Common myeloid progenitor, CD34-positive (primary cell): ENCODE results near the gene SCARF2.
"Not testable (repeated sequence)": the region's sequence is repeated elsewhere in the genome, so short reads cannot be mapped to it uniquely, and the experiment has no call there.

Source experiments
- CTCF ChIA-PET: fragments of 350-600 bp; sonication (Branson Sonifier 250); formaldehyde crosslinking; loops from one replicate; lab custom pipeline; 2021; ENCODE audit warnings: antibody characterized with exemption; lab: Charles Lee
- POLR2A ChIA-PET: fragments of 350-600 bp; sonication (Branson Sonifier 250); formaldehyde crosslinking; loops from one replicate; lab custom pipeline; 2021; ENCODE audit warnings: antibody characterized with exemption; lab: Charles Lee
- DNase-seq, 3 donors: peaks; one replicate each; pipeline versions ENCODE4 v3.0.0 to v3.0.0-alpha.2; 2013
- H3K27ac ChIP-seq, 2 experiments: 1 replicate in 1 of 2; 2 replicates in 1 of 2; pipeline ENCODE4 v1.7.0; 2013; ENCODE audit warnings: inconsistent platforms in 2 of 2, low read length in 2 of 2, mild to moderate bottlenecking in 2 of 2, low read depth in 1 of 2, moderate library complexity in 1 of 2; ENCODE audit not compliant: severe bottlenecking in 2 of 2, insufficient read depth in 1 of 2, poor library complexity in 1 of 2
- H3K27me3 ChIP-seq, 5 experiments: replicated peaks in 2 of 5; 1 replicate in 3 of 5; 2 replicates in 2 of 5; pipeline versions ENCODE4 v1.6.1 to v1.7.0; 2013; ENCODE audit warnings: low read length in 4 of 5, mild to moderate bottlenecking in 2 of 5, moderate library complexity in 2 of 5, inconsistent platforms in 1 of 5; ENCODE audit not compliant: insufficient read depth in 5 of 5, control insufficient read depth in 4 of 5
- H3K36me3 ChIP-seq, 4 experiments: 1 replicate in 2 of 4; 2 replicates in 2 of 4; pipeline versions ENCODE4 v1.6.1 to v1.7.0; 2013; ENCODE audit warnings: low read length in 3 of 4, control low read depth in 1 of 4, mild to moderate bottlenecking in 1 of 4; ENCODE audit not compliant: control insufficient read depth in 4 of 4, insufficient read depth in 4 of 4
- H3K4me1 ChIP-seq, 4 experiments: 1 replicate in 3 of 4; 2 replicates in 1 of 4; pipeline versions ENCODE4 v1.6.1 to v1.7.1; 2013; ENCODE audit warnings: low read length in 3 of 4, mild to moderate bottlenecking in 3 of 4, control low read depth in 1 of 4, inconsistent platforms in 1 of 4, moderate library complexity in 1 of 4; ENCODE audit not compliant: control insufficient read depth in 4 of 4, insufficient read depth in 4 of 4; ENCODE audit errors: control extremely low read depth in 1 of 4
- H3K4me3 ChIP-seq, 7 experiments: 1 replicate in 4 of 7; 2 replicates in 3 of 7; pipeline versions ENCODE4 v1.5.1 to v1.7.0; 2013; ENCODE audit warnings: mild to moderate bottlenecking in 7 of 7, low read length in 6 of 7, moderate library complexity in 6 of 7, inconsistent platforms in 2 of 7, low read depth in 2 of 7, control low read depth in 1 of 7; ENCODE audit not compliant: insufficient read depth in 4 of 7, control insufficient read depth in 1 of 7; ENCODE audit errors: extremely low read depth in 1 of 7
- H3K9me3 ChIP-seq, 5 experiments: 1 replicate in 4 of 5; 2 replicates in 1 of 5; pipeline versions ENCODE4 v1.6.1 to v1.7.1; 2013; ENCODE audit warnings: low read length in 4 of 5, mild to moderate bottlenecking in 2 of 5, inconsistent platforms in 1 of 5, low read depth in 1 of 5, moderate library complexity in 1 of 5; ENCODE audit not compliant: control insufficient read depth in 4 of 5, insufficient read depth in 2 of 5; ENCODE audit errors: control extremely low read depth in 1 of 5
- WGBS: methylation state at CpG from one replicate; pipeline ENCODE4 v1.1.5; 2013; ENCODE audit not compliant: insufficient coverage; 5-methylcytosine and 5-hydroxymethylcytosine counted together

The SCARF2 gene

DNA sequence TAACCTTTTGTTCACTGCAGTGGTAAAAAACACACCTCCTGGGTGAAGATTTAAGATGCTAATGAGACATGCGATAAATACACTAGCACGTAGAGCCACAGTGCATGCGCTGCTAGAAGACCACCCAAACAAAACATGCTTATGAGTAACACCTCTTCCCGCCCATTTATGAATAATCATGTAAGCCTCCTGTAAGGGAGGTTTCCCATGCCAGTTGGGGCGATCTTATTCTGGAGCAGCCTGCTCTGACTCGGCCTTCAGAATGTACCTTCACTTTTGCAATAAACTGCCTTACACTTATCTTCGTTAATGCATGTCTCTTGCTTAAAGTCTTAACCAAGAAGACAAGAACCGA lies 18.1 kb upstream of the SCARF2 start:
- DNase-seq, result no peak
- Histone ChIP-seq H3K4me1 (peaks cover 0 to 4% (median 0%) of the 10 kb centered on the region in 4 experiments), H3K27ac (no peak overlapping the region), H3K9me3 (no peaks in the 10 kb centered on the region), H3K36me3 (peaks cover 0 to 46% (median 9%) of the 10 kb centered on the region in 4 experiments), H3K4me3 (no peak overlapping the region), H3K27me3 (no peaks in the 10 kb centered on the region)
- POLR2A ChIA-PET, result interaction anchor here (1.1 kb wide), 1 partner anchor 37 kb away, joined by 5 read pairs; no protein-coding TSS in a partner anchor
- CTCF ChIA-PET, result interaction anchor here (1.0 to 4.6 kb wide), 12 partner anchors 9 to 52 kb away, joined by 3 to 48 read pairs (median 6); no protein-coding TSS in a partner anchor
- 89% methylated on average over 5 of the region's 8 CpGs for WGBS

DNA sequence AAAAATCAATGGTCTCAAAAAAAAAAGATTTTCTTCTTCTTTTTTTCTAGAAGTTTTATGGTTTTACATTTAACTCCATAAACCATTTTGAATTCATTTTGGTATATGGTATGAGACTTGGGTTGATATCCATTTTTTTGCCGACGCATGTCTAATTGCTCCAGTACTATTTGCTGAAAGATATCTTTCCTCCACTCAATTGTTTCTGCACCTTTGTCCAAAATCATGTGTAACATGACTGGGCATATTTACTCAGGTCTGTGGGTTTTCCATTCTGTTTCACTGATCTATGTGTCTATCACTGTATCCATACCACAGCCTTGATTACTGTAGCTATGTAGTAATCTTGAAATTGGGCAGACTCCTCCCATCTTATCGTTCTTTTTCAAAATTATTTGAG lies 15.6 kb upstream of the SCARF2 start:
- H3K36me3 ChIP-seq, result peaks cover 0 to 36% (median 7%) of the 10 kb centered on the region in 4 experiments
- H3K27me3 ChIP-seq, result no peaks in the 10 kb centered on the region
- WGBS, result no CpG with 5 or more reads among the region's 3 CpGs
- peaks cover 0 to 4% (median 0%) of the 10 kb centered on the region in 4 experiments for H3K4me1 ChIP-seq
- H3K9me3 ChIP-seq, result no peaks in the 10 kb centered on the region
- POLR2A ChIA-PET, result no interaction called here
- H3K4me3 ChIP-seq, result no peak overlapping the region
- CTCF ChIA-PET, result interaction anchor here (0.9 to 4.6 kb wide), 4 partner anchors 8 to 34 kb away, joined by 3 to 48 read pairs (median 10); no protein-coding TSS in a partner anchor
- no peak overlapping the region for H3K27ac ChIP-seq
- DNase-seq, result no peak

DNA sequence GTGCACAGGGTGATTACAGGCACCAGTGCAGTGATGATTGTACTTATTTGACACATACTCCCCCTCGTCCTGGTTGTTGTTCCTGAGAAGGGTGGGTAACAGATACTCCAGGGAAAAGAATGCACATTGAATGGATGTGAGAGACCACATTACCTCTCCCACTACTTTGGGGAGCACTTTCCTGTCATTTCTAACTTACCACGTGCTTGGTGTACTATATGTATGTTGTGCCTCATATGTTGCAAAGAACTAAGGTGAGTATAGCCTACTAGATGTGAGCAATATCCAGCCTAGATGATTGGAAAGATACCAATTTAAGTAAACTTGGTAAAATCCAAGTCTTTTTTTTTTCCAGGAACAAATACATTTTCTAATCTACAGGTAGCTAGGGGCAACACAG lies 14.3 kb upstream of the SCARF2 start:
- Histone ChIP-seq H3K27me3 (no peaks in the 10 kb centered on the region), H3K36me3 (peaks cover 0 to 27% (median under 1%) of the 10 kb centered on the region in 4 experiments), H3K4me3 (no peak overlapping the region), H3K27ac (no peak overlapping the region), H3K9me3 (no peaks in the 10 kb centered on the region), H3K4me1 (peaks cover 0 to 4% (median 0%) of the 10 kb centered on the region in 4 experiments)
- ChIA-PET POLR2A (no interaction called here), CTCF (no interaction called here)
- WGBS, result 100% methylated on average over 1 of the region's 2 CpGs
- DNase-seq, result no peak

DNA sequence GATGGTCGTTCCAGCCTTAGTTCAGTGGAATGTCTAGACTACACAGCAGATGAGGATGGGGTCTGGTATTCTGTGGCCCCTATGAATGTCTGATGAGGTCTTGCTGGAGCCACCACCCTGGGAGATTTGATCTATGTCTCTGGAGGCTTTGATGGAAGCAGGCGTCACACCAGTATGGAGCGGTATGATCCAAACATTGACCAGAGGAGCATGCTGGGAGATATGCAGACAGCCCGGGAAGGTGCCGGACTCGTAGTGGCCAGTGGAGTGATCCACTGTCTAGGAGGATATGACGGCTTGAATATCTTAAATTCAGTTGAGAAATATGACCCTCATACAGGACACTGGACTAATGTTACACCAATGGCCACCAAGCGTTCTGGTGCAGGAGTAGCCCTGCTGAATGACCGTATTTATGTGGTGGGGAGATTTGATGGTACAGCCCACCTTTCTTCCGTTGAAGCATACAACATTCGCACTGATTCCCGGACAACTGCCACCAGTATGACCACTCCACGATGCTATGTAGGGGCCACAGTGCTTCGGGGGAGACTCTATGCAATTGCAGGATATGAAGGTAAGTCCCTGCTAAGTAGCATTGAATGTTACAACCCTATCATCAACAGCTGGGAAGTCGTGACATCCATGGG lies 13.6 kb upstream of the SCARF2 start:
- H3K27me3 ChIP-seq, H3K4me3 ChIP-seq, CTCF ChIA-PET, H3K4me1 ChIP-seq, H3K9me3 ChIP-seq, POLR2A ChIA-PET, DNase-seq, H3K27ac ChIP-seq: not testable (repeated sequence)
- WGBS, result 96% methylated on average over 9 of the region's 15 CpGs
- peaks cover 2 to 26% (median 4%) of the 10 kb centered on the region in 4 experiments for H3K36me3 ChIP-seq

DNA sequence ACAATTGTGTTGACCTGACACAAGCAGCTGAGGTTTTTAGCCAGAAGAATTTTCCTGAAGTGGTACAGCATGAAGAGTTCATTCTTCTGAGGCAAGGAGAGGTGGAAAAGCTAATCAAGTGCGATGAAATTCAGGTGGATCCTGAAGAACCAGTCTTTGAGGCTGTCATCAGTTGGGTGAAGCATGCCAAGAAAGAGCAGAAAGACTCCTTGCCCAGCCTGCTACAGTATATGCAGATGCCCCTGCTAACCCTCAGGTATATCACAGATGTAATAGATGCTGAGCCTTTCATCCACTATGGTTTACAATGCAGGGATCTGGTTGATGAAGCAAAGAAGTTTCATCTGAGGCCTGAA lies 12.9 kb upstream of the SCARF2 start:
- peaks cover 2 to 30% (median 8%) of the 10 kb centered on the region in 4 experiments for H3K36me3 ChIP-seq
- CTCF ChIA-PET, result no interaction called here
- no peaks in the 10 kb centered on the region for H3K27me3 ChIP-seq
- H3K4me1 ChIP-seq, result peaks cover 0 to 1% (median 0%) of the 10 kb centered on the region in 4 experiments
- POLR2A ChIA-PET, result no interaction called here
- H3K4me3 ChIP-seq, result no peak overlapping the region
- WGBS, result 89% methylated on average over 1 of the region's 1 CpG
- no peak for DNase-seq
- H3K27ac ChIP-seq, result no peak overlapping the region
- H3K9me3 ChIP-seq, result no peaks in the 10 kb centered on the region

- peaks cover 2 to 28% (median 8%) of the 10 kb centered on the region in 4 experiments for H3K36me3 ChIP-seq
- H3K9me3 ChIP-seq, result no peaks in the 10 kb centered on the region
- H3K4me3 ChIP-seq, result no peak overlapping the region
- ChIA-PET CTCF (interaction anchor here (1.1 kb wide), 1 partner anchor 33 kb away, joined by 3 read pairs; no protein-coding TSS in a partner anchor), POLR2A (no interaction called here)
- peaks cover 0 to 1% (median 0%) of the 10 kb centered on the region in 4 experiments for H3K4me1 ChIP-seq
- no peak overlapping the region for H3K27ac ChIP-seq
- DNase-seq, result no peak
- H3K27me3 ChIP-seq, result no peaks in the 10 kb centered on the region
- WGBS, result 97% methylated on average over 18 of the region's 19 CpGs
Measured at GRCh38 chr22:20449819-20450550, 12.4 kb upstream of the SCARF2 start.

GRCh38 chr22:20448630-20449029 lies 11.0 kb upstream of the SCARF2 start:
- no peaks in the 10 kb centered on the region for H3K4me1 ChIP-seq

More at GRCh38 chr22:20448630-20449029, 11.0 kb upstream of the SCARF2 start:
- no peaks in the 10 kb centered on the region for H3K9me3 ChIP-seq
- 95% methylated on average over 5 of the region's 5 CpGs for WGBS
- POLR2A ChIA-PET, result no interaction called here
- H3K36me3 ChIP-seq, result peaks cover 2 to 33% (median 11%) of the 10 kb centered on the region in 4 experiments
- H3K4me3 ChIP-seq, result no peak overlapping the region
- CTCF ChIA-PET, result interaction anchor here (0.7 to 1.1 kb wide), 2 partner anchors 31 to 32 kb away, joined by 3 read pairs; no protein-coding TSS in a partner anchor
- no peaks in the 10 kb centered on the region for H3K27me3 ChIP-seq
- DNase-seq, result no peak
- no peak overlapping the region for H3K27ac ChIP-seq
